GM18498 (cell line): ENCODE measurements around the gene AHRR.

Experiments
- ATAC-seq: cut with Tn5 transposase; IDR thresholded peaks from one replicate; pipeline ENCODE4 v1.9.1; 2021; ENCODE audit warnings: mild to moderate bottlenecking, moderate library complexity; ENCODE audit not compliant: unreplicated experiment

AHRR gene

DNA sequence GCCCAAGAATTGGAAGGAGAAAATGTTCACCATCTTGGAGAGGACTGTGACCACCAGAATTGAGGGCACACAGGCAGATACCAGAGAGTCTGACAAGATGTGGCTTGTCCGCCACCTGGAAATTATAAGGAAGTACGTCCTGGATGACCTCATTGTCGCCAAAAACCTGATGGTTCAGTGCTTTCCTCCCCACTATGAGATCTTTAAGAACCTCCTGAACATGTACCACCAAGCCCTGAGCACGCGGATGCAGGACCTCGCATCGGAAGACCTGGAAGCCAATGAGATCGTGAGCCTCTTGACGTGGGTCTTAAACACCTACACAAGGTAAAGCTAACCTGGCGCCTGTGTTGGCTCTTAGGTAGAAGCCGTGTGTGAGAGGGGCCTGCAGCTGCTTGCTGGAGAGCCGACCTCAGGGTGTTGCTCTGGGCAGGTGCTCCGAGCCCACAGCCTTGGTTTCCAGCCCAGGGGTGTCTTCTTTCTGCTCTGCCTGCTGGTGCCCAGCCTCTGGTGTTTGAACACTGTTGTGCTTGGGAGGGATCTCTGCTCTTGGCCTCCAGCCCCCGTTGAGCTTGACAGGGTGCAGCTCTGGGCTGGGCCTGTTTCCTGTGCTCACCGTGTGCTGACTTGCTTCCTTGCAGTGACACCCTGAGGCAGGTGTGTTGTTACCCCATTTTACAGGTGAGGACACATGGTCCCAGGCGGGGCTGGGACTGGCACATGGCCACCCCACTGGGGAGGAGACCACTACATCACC, 132.4 kb downstream of the AHRR start:
- no peak for ATAC-seq

DNA sequence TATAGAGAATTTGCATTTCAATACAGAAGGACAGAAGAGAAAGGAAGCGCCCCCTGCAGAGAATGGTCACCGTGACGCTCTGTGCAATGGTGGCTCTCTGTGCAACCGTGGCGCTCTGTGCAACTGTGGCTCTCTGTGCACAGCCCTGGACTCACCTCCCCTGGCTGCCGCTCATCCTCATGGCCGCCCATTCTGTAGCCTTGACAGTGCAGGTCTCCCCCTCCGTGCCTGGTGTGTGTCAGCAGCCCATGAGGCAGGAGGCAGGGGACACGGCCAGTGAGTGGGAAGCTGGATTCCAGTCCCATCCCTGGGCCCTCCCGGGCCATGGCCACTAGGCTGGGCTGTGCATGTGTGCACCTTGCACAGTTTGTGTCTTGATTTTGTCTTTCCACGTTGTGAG, 133.4 kb downstream of the AHRR start:
- no peak for ATAC-seq

DNA sequence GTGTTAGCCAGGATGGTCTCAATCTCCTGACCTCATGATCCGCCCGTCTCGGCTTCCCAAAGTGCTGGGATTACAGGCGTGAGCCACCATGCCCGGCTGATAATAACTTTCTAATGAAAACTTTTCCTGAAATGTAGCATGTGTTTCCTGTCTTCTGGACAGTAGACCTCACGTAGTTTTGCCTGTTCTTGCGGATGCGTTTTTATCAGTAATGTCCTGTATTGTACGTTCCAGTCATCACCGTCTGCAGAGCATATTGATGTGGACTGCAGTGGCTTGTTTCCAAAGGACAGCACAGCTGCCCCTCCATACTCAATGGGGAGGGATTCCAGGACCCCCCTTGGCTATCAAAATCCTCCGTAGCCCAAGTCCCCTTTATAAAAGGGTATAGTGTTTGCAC, 134.3 kb downstream of the AHRR start:
- ATAC-seq, result no peak

DNA sequence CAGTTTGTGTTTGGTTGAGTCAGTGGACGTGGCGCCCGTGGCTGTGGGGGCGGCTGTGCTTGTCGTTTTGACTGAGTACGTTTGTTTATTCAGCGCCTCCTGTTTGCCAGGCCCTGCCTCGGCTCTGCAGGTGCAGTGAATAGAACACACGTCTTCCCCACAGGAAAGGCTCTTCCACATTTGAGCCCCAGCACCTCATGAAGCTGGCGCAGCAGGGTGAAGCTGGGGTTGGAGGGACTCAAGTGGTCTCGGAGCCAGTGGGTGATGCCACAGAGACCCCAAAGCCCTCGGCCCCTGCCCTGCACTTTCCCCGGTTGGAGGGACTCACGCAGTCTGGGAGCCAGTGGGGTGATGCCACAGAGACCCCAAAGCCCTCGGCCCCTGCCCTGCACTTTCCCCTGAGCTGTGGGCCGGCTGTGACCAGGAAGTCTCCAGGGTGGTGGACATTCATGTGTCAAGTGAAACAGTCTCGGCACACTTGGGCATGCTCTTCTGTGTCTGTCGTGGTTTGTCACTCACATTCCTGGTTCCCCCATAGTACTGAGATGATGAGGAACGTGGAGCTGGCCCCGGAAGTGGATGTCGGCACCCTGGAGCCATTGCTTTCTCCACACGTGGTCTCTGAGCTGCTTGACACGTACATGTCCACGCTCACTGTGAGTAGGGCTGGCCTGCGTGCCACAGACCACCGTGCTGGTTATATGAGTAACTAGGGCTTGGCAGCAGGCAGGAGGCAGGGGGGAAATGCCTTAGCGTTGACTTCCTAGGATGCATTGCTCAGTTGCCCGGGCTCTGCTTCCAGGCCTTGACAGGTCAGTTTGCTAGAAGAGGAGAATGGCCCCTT, 135.1 kb downstream of the AHRR start:
- no peak for ATAC-seq

DNA sequence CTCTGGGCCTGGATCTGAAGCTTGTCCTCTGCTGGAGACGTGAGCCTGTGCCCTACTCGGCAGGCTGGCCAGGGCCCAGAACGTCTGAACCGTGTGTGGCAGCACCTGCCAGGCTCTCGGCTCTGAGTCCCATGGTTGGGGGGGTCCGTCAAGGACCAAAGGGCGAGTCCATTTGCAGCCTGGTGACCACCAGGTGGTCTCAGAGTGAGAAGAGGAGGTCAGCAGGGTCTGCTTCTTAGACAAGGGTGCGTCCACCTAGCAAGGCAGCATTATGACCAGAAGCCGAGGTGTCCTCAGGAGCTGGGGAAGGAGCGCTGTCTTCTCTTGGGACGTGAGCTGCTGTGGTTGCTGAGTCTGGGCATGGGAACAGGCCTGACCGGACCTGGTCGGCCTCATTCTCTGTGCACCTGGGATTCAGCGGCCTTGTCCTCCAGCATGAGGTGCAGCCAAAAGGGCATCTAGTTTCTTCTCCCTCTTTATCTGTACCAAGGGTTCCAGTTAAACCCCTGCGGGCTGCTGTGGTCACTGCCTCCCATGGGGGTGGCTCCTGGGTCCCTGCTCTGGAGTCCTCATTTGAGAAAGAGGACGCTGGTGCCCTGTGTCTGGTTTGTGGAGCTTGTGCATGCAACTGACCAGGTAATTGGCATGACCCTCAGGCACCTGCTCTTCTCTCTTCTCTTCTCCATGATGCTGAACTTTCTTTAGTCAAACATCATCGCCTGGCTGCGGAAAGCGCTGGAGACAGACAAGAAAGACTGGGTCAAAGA, 135.9 kb downstream of the AHRR start:
- no peak for ATAC-seq

DNA sequence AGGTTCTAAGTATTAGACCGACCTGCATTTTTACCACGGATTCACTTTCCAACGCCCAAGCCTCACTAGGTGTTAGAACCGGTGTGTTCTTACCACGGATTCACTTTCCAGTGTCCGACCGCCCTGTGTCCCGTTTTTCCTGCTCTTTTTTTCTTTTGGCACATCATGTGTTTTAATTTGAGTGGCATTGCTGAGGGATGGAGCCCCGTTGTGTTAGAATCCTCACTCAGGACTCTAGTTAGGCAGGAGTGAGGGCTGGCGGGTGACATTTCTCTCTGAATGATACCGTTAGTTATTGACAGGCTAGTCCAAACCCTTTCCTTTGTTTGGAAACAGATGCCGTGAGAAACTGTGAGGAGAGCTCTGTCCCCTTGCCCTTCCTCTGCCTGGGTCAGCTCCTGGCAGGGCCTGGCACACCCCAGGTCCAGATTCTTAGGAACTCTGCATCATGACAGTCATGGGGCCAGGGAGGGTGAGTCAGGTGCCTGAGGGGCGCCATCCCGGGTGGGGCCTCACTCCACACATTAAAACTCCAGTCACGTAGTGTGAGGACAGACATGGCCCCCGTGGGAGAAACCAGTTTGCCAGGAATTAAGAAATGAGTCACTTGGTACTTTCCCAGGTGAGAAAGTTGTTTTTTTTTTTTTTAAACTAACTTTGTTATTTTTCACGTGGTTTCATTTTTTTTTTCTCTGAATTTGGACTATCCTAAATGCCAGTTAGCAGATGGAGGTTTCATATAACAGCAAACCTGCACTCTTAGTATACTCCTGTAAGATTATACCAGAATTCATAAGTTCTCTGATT, 137.2 kb downstream of the AHRR start:
- no peak for ATAC-seq

DNA sequence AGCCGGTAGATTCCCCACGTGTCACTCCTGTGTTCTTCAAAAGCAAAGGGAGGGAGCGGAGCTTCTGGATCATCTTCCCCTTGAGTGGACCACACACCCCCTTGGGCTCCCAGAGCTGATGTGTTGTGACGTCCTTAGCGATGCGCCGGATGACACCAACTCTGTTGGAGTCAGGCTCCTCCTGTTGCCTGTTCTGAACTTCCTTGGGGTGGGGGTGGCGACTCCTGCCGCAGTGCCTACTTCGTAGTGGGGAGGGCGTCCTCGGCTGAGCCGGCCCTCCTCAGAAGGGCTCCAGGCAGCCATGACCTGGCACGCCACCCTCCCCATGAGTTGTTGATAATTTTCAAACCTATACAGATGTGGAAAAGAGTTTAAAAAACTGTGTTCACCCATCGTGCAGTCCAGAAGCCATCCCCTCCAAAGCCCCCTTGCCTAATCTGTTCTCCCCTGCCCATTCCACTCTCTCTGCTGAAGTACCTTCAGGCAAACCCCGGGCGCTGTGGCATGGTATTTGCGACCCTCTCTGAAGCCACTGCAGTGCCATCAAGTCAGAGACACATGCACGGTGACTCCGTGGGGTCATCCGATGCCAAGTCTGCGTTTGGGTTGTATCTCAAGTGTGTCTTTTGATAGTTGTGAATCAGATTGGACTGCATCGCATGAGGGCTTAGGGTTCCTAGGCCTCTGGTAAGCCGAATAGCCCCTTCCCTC, 138.2 kb downstream of the AHRR start:
- ATAC-seq, result no peak

DNA sequence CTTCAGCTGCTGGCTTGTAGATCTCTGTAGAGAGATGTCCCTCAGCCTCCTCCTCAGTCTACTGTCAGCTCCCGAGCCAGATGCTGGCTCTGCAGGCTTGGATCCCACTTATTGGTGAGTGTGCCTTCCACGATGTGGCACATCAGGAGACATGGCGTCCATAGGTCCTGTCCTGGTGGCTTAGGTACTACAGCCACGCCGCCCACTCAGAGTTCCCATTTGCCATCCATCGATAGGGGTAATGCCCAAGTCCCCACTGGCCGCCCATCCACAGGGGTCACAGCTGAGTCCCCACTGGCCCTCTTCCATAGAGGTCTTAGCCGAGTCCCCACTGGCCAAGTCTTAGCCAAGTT, 138.7 kb downstream of the AHRR start:
- ATAC-seq, result no peak

DNA sequence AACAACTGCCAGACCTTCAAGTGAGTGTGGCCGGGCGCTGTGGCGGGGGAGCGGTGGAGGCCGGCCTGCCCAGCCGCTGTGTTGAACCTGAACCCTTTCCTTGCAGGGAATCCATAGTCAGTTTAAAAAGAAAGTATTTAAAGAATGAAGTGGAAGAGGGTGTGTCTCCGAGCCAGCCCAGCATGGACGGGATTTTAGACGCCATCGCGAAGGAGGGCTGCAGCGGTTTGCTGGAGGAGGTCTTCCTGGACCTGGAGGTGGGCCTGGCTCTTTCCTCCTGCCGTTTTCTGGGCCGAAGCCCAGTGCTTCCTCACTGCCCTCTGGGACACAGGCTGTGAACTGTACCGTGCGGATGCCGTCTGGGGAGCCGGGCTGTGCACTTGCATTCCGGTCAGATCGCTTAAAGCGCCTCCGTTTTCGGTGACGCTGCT, 140.6 kb downstream of the AHRR start:
- no peak for ATAC-seq

DNA sequence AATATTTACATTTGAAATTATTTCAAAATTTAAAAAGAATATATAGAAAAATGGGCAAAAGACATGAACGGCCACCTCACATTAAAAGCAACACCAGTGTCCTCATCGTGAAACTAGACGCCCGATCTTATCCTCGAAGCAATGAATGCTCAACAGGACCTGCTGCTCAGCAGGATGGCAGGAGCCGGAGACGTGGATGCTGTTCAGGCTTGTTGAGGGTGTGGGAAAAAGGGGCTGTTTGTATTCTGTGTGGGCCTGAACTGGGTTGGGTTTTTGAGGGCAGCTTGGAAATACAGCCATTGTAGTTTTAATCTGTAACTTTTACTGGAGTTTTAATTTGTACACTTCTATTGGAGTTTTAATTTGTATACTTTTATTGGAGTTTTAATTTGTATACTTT, 141.8 kb downstream of the AHRR start:
- no peak for ATAC-seq

DNA sequence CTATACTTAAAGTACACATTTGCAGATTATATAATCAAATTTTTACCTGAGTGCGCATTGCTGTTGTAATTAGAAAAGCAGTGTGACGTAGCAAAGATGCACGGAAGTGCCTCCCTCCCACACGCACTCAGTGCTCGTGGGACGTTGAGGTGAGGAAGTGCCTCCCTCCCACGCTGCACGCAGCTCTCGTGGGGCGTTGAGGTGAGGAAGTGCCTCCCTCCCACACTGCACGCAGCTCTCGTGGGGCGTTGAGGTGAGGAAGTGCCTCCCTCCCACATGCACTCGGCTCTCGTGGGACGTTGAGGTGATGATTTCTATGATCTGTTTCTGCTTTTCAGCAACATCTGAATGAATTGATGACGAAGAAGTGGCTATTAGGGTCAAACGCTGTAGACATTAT, 142.4 kb downstream of the AHRR start:
- ATAC-seq, result no peak

DNA sequence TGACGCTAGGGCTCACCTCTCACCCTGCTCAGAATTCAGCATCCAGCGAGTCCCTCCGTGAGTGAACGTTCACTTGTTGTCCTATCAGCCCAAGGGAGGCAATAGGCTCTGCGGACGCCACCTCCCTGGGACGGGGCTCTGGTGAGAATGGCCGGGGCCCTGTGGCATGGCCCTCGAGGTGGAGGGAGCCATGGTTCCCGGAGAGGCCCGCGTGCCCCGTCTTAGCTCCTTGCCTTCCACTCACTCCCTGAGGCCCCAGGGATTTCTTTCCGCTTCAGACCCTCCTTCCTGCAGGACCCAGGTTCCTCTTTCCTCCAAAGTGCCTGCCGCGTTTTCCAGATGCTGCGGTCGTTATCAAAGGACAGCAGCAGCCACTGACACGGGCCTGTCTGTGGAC, 142.9 kb downstream of the AHRR start:
- no peak for ATAC-seq

DNA sequence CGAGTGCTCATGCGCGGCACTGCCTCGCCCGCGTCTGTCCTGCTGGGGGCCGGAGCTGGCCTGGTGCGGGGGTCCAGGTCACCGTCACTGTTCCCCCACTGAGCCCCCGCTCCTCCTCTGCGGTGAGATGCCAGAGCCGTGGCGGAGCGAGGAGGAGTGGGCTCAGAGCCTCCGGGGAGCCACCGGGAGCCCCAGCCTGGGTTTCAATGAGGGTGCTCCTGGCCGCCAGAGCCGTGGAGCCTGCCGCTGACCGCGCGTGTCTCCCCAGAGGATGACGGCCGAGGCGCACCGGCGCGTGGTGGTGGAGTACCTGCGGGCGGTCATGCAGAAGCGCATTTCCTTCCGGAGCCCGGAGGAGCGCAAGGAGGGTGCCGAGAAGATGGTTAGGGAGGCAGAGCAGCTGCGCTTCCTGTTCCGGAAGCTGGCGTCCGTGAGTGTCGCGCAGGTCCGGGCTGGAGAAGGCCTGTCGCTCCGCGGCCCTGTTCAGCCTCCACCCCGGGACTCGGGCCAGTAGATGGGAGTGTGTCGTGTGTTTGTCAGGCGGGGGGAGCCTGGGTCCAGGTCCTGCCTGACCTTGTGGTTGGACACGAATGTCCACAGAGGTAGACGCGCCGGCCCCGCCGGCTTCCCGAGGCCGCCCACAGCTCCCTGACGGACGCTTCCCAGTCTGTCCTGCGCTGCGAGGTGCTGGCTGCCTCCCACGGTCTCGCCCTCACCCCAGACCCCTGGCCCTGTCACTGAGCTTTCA, 143.5 kb downstream of the AHRR start:
- no peak for ATAC-seq

DNA sequence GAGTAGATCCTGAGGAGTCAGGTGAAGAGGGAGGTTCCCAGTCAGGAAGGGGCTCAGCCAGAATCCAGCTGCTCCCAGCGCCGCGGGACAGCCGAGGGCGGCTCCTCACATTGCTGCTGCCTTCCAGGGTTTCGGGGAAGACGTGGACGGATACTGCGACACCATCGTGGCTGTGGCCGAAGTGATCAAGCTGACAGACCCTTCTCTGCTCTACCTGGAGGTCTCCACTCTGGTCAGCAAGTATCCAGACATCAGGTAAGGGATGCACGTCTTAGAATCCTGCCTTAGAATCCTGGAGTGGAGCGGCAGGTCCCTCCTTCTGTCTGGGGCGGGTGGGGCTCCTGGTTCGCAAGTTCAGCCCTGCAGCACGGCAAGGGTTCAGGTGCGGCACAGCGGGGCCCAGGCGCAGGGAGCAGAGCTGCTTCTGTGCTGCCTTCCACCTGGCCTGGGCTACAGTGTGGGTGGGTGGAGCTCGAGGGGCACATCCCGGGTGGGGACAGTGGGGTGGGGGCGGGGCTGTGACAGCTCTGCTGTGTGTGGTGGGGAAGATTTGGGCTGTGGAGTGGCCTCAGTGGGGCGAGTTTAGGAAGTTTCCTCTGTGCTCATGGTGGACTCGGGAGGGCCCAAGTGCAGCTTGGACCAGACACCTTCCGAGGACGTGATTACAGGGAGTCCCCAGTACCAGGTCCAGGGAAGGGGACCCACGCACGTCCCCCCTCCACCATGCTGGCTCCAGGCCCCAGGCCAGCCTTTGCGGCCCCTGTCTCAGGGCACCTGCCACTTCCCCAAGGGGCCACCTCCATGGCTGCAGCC, 144.3 kb downstream of the AHRR start:
- no peak for ATAC-seq

DNA sequence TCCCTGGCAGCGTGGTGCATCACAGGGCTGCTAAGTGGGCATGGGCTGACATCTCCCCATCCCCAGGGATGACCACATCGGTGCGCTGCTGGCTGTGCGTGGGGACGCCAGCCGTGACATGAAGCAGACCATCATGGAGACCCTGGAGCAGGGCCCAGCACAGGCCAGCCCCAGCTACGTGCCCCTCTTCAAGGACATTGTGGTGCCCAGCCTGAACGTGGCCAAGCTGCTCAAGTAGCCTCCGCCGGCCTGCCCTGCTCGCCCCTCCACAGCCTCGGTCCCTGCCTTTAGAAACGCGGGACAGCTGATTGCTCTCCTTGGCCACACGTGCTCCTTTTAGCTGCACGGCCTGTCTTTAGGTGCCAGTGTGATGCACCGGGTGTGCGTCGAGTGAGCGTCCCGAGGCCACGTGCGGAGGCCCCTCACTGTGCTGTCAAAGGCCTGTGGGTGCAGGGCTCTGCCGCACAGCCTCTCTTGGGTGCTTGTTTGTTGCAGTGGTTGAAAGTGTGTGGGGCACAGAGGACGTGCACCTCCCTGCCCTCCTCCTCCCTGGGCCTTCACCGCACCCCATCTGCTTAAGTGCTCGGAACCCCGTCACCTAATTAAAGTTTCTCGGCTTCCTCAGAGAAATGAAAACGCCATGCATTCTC, 145.3 kb downstream of the AHRR start:
- ATAC-seq, result no peak

DNA sequence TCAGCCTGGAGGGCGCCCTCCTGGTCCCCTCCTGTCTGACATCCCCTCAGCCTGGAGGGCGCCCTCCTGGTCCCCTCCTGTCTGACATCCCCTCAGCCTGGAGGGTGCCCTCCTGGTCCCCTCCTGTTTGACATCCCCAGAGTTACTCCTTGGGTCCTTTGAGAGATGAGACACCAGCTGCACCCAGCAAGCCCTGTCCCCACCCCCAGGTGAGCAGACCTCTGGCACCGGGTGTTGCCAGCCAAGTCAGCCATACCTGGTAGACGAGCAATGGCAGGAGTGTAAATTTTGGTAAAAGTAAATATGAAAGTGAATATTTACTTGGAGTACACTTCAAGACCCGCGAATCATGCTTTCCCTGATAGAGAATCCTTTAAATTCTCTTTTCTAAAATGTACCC, 146.9 kb downstream of the AHRR start:
- ATAC-seq, result no peak

DNA sequence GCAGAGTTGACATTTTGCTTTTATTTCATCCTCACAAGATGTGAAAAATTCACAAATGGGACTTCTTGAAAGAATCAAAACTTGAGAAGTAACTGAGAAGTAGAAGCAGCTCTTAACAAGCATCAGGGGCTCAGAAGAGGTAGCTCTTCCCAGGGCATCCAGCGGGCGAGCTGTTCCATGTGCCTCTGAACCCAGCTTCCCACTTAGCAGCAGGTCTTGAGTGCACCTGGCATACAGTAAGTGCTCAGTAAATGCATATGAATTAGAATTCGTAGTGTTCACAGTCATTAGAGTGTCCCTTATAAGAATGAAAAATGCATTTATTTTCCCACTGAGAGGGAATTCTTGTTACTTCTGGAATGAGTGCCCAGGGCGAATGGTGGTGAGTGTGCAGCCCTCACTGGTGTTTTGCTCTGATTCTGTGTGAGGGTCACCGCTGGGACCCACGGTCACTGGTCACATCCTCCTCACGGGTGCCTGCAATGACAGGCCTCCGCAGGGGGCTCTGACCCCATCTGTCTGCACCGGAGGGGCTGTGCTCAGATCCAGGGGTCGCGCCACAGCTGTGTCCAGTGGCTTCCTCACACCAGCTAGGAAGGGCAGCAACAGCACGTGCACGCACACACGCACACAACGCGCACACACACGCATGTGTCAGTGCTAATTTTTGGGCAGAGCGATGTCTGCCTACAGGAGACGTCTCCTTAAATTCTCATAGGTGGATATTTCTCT, 148.4 kb downstream of the AHRR start:
- ATAC-seq, result no peak
